GM23338 (cell line): ENCODE measurements around the gene TMEM138.

Experiments
- CREB1 ChIP-seq: fragments of 250-450 bp; sonication (Bioruptor Pico); IDR thresholded peaks from 2 replicates; pipeline ENCODE4 v1.5.0; 2020; ENCODE audit warnings: low read depth, mild to moderate bottlenecking, moderate library complexity
- CTCF ChIP-seq, 2 experiments: fragments of 200-600 bp in 1 of 2; sonication (generic) in 1 of 2; conservative IDR thresholded peaks; 2 replicates each; pipeline versions ENCODE4 v1.5.1 to v1.6.1; 2016 to 2017; ENCODE audit warnings: antibody characterized with exemption in 2 of 2, low read depth in 2 of 2, mild to moderate bottlenecking in 2 of 2, moderate library complexity in 1 of 2
- ETS1 ChIP-seq: IDR thresholded peaks from 2 replicates; pipeline ENCODE4 v1.6.1; 2016; ENCODE audit warnings: antibody characterized with exemption
- EZH2 ChIP-seq: fragments of 200-600 bp; sonication (generic); IDR thresholded peaks from one replicate; pipeline ENCODE4 v1.8.0; 2017; ENCODE audit warnings: antibody characterized with exemption, mild to moderate bottlenecking, low read depth; ENCODE audit not compliant: unreplicated experiment
- EZH2phosphoT487 ChIP-seq: fragments of 200-600 bp; sonication (generic); IDR thresholded peaks from one replicate; pipeline ENCODE4 v1.8.1; 2018; ENCODE audit warnings: antibody characterized with exemption; ENCODE audit not compliant: unreplicated experiment
- JUNB ChIP-seq: IDR thresholded peaks from one replicate; pipeline ENCODE4 v1.6.1; 2016; ENCODE audit warnings: antibody characterized with exemption; ENCODE audit not compliant: unreplicated experiment
- POLR2AphosphoS5 ChIP-seq: IDR thresholded peaks from 2 replicates; pipeline ENCODE4 v1.6.1; 2016; ENCODE audit warnings: antibody characterized with exemption, low read depth
- REST ChIP-seq: IDR thresholded peaks from one replicate; pipeline ENCODE4 v1.6.1; 2018; ENCODE audit warnings: antibody characterized with exemption; ENCODE audit not compliant: unreplicated experiment
- STAT1 ChIP-seq: IDR thresholded peaks from one replicate; pipeline ENCODE4 v1.6.1; 2016; ENCODE audit warnings: antibody characterized with exemption; ENCODE audit not compliant: unreplicated experiment

GRCh38 chr11:61345170-61345610, 17.0 kb upstream of the TMEM138 start:
- TF ChIP-seq EZH2phosphoT487: no peak
- TF ChIP-seq CTCF (conservative IDR thresholded peaks at IDR 0.05; ENCODE audit: low read depth in 2 of 2): no peak
- TF ChIP-seq REST: no peak
- TF ChIP-seq JUNB: no peak
- no peak for TF ChIP-seq EZH2
- TF ChIP-seq POLR2AphosphoS5: no peak
- no peak for TF ChIP-seq STAT1
- no peak for TF ChIP-seq CREB1
- TF ChIP-seq ETS1: no peak
